ENCODE results near the gene OTOG.

OTOG gene

DNA sequence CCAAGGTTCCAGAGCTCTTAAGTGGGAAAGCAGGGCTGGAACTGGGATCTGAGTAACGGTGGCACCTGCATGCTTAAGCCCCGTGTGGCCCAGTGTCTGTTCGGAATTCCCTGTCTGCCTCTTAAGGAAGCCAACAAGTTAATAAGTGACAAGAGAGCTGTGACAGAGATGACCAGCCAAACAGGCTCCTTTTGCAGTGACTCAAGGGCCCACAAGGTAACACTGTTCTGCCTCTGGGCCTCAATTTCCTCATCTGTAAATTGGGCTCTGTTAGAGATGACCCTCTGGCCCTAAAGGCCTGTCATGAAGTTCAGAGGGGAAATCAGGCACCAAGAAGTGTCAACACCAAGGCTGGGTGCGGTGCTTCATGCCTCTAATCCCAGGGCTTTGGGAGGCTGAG, 21.5 kb upstream of the OTOG start:
- H3K4me3 ChIP-seq, result no peak overlapping the region
- H3K9ac ChIP-seq (ENCODE audit: insufficient read length), result no peak overlapping the region
- no peak for DNase-seq (ENCODE audit: low read depth, low spot score)
- H3K9me3 ChIP-seq (ENCODE audit: low read depth, low read length), result no peaks in the 10 kb centered on the region
- H3K36me3 ChIP-seq (ENCODE audit: insufficient read depth, low read length), result no peaks in the 10 kb centered on the region
- TF ChIP-seq FOXP2 (optimal IDR thresholded peaks at IDR 0.05; ENCODE audit: control extremely low read depth, extremely low read length, insufficient read depth), result no peak
- no peak for TF ChIP-seq POLR2AphosphoS5 (IDR thresholded peaks at IDR 0.05; ENCODE audit: borderline replicate concordance, low read depth, low read length)
- TF ChIP-seq EZH2 (IDR thresholded peaks at IDR 0.05), result no peak
- no peak overlapping the region for H3K27ac ChIP-seq

DNA sequence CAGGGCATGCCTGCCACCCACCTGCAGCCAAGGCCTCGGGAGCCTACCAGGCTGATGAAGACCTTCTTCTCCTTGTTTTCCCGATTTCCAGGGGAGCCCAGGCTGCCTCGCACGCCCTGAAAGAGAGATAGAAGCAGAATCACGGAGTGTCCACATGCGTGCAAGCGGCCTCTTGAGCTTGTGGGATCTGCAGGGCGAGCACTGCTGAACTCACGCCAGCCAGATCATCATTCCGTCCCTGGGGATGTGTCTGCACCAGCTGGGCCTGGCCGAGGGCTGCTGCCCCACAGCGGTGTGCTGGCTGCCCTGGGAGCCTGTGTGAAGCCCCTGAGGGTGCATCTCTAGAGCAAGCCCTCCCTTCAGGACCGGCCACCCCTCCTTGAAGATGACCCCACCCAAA, 20.7 kb upstream of the OTOG start:
- Histone ChIP-seq H3K4me3 (no peak overlapping the region), H3K9me3 (ENCODE audit: low read depth, low read length) (no peaks in the 10 kb centered on the region), H3K9ac (ENCODE audit: insufficient read length) (no peak overlapping the region), H3K36me3 (ENCODE audit: insufficient read depth, low read length) (no peaks in the 10 kb centered on the region), H3K27ac (no peak overlapping the region)
- DNase-seq (ENCODE audit: low read depth, low spot score), result no peak
- TF ChIP-seq POLR2AphosphoS5 (IDR thresholded peaks at IDR 0.05; ENCODE audit: borderline replicate concordance, low read depth, low read length) (no peak), FOXP2 (optimal IDR thresholded peaks at IDR 0.05; ENCODE audit: control extremely low read depth, extremely low read length, insufficient read depth) (no peak), EZH2 (IDR thresholded peaks at IDR 0.05) (no peak)

DNA sequence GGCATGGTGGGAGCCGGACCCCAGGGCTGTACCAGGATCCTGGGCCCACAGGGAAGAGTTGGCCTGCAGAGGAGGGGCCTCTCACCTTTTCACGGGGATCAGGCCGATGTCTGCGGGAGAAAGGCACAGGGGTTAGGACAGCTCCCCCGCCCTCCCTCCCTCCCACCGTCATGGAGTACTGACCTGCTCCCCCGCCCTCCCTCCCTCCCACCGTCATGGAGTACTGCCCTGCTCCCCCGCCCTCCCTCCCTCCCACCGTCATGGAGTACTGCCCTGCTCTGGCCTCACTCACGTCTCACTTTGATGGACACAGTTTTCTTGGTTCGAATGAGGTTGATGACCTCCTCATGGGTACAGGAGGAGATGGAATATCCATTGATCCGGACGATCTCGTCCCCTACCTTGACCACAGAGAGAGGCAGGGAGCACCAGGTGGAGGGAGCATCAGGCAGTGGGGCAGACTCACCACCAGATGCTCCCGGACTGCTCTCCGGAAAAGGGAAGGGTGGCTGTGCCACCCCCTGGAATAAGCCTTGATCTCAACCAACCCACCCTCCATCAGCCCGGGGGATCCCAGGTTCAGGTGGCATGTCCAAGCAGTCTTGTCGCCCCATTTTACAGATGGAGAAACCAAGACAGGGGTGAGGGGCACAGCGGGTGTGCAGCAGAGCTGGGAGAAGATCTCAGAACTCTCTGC, 20.0 kb upstream of the OTOG start:
- no peak for DNase-seq (ENCODE audit: low read depth, low spot score)
- Histone ChIP-seq H3K4me3 (no peak overlapping the region), H3K9ac (ENCODE audit: insufficient read length) (no peak overlapping the region), H3K9me3 (ENCODE audit: low read depth, low read length) (no peaks in the 10 kb centered on the region), H3K27ac (no peak overlapping the region), H3K36me3 (ENCODE audit: insufficient read depth, low read length) (no peaks in the 10 kb centered on the region)
- TF ChIP-seq EZH2 (IDR thresholded peaks at IDR 0.05), result no peak
- TF ChIP-seq FOXP2 (optimal IDR thresholded peaks at IDR 0.05; ENCODE audit: control extremely low read depth, extremely low read length, insufficient read depth), result no peak
- TF ChIP-seq POLR2AphosphoS5 (IDR thresholded peaks at IDR 0.05; ENCODE audit: borderline replicate concordance, low read depth, low read length), result no peak

DNA sequence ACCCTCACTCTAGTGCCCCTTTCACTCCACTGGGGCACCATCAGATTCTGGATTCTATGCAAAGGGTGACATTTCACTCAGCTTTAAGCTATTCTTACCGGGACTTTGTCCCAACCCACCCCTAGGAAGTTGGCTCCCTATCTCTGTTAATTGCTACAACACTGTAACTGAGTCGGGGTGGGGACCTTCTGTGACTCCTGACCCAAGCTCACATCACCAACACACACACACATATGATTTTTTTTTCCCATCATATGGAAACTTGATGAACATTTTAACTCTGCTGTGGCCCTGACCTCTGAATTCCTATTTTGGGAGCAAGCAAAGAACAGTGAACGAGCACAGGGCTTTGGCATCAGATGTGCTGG, 19.4 kb upstream of the OTOG start:
- DNase-seq (ENCODE audit: low read depth, low spot score), result no peak
- TF ChIP-seq FOXP2 (optimal IDR thresholded peaks at IDR 0.05; ENCODE audit: control extremely low read depth, extremely low read length, insufficient read depth) (no peak), EZH2 (IDR thresholded peaks at IDR 0.05) (no peak), POLR2AphosphoS5 (IDR thresholded peaks at IDR 0.05; ENCODE audit: borderline replicate concordance, low read depth, low read length) (no peak)
- H3K9ac ChIP-seq (ENCODE audit: insufficient read length), result no peak overlapping the region
- H3K27ac ChIP-seq, result no peak overlapping the region
- no peaks in the 10 kb centered on the region for H3K9me3 ChIP-seq (ENCODE audit: low read depth, low read length)
- H3K36me3 ChIP-seq (ENCODE audit: insufficient read depth, low read length), result no peaks in the 10 kb centered on the region
- no peak overlapping the region for H3K4me3 ChIP-seq

DNA sequence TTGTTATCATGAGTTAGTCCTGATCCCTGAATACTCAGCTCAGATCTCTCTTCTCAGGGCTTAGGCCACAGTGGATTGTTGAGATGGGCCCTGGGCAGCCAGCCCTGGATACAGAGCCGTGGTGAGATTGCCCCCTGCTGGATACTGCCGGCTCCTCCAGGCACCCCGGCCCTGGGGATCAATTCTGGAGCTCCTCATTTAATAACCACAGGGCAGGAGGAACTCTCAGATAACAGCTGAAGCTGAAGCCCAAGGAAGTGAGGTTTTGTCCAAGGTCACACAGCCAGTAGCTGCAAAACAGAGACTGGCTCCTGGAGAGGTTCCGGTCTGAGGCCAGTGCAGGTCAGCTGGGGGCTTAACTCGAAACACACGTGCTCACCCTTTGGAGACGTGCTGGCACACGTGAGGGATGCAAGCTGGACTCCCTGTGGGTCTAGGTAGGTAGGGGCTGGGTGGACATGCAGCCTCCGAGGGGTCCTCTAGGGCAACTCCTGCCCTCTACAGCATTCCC, 18.8 kb upstream of the OTOG start:
- no peak for DNase-seq (ENCODE audit: low read depth, low spot score)
- TF ChIP-seq FOXP2 (optimal IDR thresholded peaks at IDR 0.05; ENCODE audit: control extremely low read depth, extremely low read length, insufficient read depth) (no peak), EZH2 (IDR thresholded peaks at IDR 0.05) (no peak), POLR2AphosphoS5 (IDR thresholded peaks at IDR 0.05; ENCODE audit: borderline replicate concordance, low read depth, low read length) (no peak)
- H3K9ac ChIP-seq (ENCODE audit: insufficient read length), result no peak overlapping the region
- H3K4me3 ChIP-seq, result no peak overlapping the region
- no peaks in the 10 kb centered on the region for H3K36me3 ChIP-seq (ENCODE audit: insufficient read depth, low read length)
- no peak overlapping the region for H3K27ac ChIP-seq
- H3K9me3 ChIP-seq (ENCODE audit: low read depth, low read length), result no peaks in the 10 kb centered on the region

DNA sequence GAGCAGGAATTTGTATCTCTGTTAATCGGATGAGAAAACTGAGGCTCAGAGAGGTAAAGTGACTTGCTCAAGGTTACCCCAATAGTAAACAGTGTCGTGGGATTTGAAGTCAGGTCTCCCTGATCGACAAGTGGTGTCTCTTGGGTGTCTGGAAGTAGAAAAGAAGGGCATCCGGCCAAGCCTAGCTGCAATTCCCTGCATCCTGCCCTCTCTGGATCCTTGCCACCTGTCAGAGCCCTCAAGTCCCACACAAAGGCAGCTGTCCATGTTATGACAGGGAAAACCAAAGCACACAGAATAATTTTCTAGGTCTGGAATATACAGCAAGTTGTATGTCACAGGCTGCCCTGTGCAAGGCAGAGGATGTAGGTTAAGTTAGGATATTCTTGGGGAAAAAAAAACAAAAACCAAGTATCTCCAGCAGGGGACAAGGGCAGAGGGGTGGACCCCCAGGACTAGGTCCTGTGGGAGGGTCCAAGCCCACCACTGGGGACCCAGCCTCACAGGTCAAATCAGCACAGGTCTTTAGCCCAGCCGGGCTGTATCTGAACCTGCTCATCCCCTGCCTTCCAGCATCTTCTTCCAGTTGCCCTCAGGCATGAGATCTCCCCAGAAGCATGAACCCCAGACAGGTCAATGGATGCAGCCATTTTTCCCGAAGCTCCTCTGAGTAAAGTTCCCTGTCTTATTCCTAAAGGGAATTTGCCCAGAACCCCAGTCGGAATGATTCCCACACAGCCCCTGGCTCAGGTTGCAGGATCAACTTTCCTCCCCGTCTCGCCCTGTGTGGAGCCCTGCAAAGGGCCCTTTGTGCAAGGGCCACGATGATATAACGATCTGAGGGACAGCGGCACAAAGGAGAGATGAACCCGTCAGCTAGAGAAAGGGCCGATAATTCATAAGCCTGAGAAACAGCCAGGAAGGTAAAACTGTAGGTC, 17.9 kb upstream of the OTOG start:
- no peaks in the 10 kb centered on the region for H3K9me3 ChIP-seq (ENCODE audit: low read depth, low read length)
- DNase-seq (ENCODE audit: low read depth, low spot score), result no peak
- H3K4me3 ChIP-seq, result no peak overlapping the region
- H3K27ac ChIP-seq, result no peak overlapping the region
- TF ChIP-seq FOXP2 (optimal IDR thresholded peaks at IDR 0.05; ENCODE audit: control extremely low read depth, extremely low read length, insufficient read depth) (no peak), EZH2 (IDR thresholded peaks at IDR 0.05) (no peak), POLR2AphosphoS5 (IDR thresholded peaks at IDR 0.05; ENCODE audit: borderline replicate concordance, low read depth, low read length) (no peak)
- H3K36me3 ChIP-seq (ENCODE audit: insufficient read depth, low read length), result no peaks in the 10 kb centered on the region
- H3K9ac ChIP-seq (ENCODE audit: insufficient read length), result no peak overlapping the region

DNA sequence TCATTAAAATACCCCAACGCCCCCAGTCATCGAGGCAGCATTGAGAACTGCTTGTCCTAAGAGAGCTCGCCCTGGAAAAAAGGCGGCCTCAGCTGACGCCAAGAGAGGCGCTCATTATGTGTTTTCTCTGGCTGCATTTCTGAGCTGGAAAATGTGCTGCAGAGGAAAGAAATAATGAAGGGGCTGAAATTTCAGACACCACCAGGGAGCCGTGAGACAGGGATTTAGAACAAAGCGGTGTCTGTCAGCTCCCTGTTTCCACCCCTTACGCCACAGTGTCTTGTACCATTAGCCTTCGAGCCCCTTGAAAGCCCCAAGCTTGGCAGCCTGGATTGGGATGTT, 17.2 kb upstream of the OTOG start:
- Histone ChIP-seq H3K36me3 (ENCODE audit: insufficient read depth, low read length) (no peaks in the 10 kb centered on the region), H3K27ac (no peak overlapping the region), H3K4me3 (no peak overlapping the region), H3K9me3 (ENCODE audit: low read depth, low read length) (no peaks in the 10 kb centered on the region), H3K9ac (ENCODE audit: insufficient read length) (no peak overlapping the region)
- no peak for TF ChIP-seq POLR2AphosphoS5 (IDR thresholded peaks at IDR 0.05; ENCODE audit: borderline replicate concordance, low read depth, low read length)
- no peak for TF ChIP-seq FOXP2 (optimal IDR thresholded peaks at IDR 0.05; ENCODE audit: control extremely low read depth, extremely low read length, insufficient read depth)
- TF ChIP-seq EZH2 (IDR thresholded peaks at IDR 0.05), result no peak
- no peak for DNase-seq (ENCODE audit: low read depth, low spot score)

DNA sequence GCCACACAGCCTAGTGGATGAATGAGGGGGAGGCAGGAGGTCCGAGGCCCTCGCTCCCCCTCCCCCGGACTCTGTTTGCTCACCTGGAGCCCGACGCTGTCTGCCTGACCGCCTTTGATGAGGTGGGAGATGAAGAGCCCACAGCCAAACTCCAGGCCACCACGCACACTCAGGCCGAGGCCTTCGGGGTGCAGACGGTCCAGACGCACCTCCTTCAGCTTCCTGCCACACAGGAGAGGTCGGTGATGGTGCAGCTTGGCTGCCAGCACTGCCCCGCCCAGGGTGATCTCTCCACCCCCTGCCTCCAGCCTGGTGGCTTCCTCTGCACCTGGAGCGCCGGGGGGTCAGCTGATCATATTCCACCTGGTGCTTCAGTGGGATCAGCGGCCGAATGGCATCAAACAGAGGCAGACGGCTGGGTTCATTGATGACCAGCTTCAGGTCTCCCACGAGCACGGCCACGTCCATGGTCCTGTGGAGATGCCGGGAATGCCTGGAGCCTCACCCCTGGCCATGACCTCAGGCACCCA, 15.9 kb upstream of the OTOG start:
- no peaks in the 10 kb centered on the region for H3K9me3 ChIP-seq (ENCODE audit: low read depth, low read length)
- no peak for TF ChIP-seq POLR2AphosphoS5 (IDR thresholded peaks at IDR 0.05; ENCODE audit: borderline replicate concordance, low read depth, low read length)
- no peak for TF ChIP-seq EZH2 (IDR thresholded peaks at IDR 0.05)
- TF ChIP-seq FOXP2 (optimal IDR thresholded peaks at IDR 0.05; ENCODE audit: control extremely low read depth, extremely low read length, insufficient read depth), result no peak
- H3K36me3 ChIP-seq (ENCODE audit: insufficient read depth, low read length), result no peaks in the 10 kb centered on the region
- H3K9ac ChIP-seq (ENCODE audit: insufficient read length), result no peak overlapping the region
- no peak for DNase-seq (ENCODE audit: low read depth, low spot score)
- H3K27ac ChIP-seq, result no peak overlapping the region
- H3K4me3 ChIP-seq, result no peak overlapping the region
